ENCODE data around the gene DCAF17. TPM values are rescaled to one million over a fixed set of nuclear protein-coding genes. Genes with fewer than 3 reads are reported as not detected.

DCAF17 gene
- total and polyA plus RNA-seq, 7 donors = 1.8 to 27.5 (median 19.1) TPM

GRCh38 chr2:171483793-171484192 is 49.8 kb downstream of the DCAF17 start:
- no peak overlapping the region for H3K27ac ChIP-seq
- intact Hi-C loops (cut with DNase I) = no loop called here
- H3K4me3 ChIP-seq = no peak overlapping the region
- no peaks in the 10 kb centered on the region for H3K27me3 ChIP-seq
- no peak for TF ChIP-seq POLR2A (IDR thresholded peaks at IDR 0.05)
- no peak for TF ChIP-seq POLR2AphosphoS5 (IDR thresholded peaks at IDR 0.05)
- TF ChIP-seq EP300 (IDR thresholded peaks at IDR 0.05) = no peak
- no peak for TF ChIP-seq CTCF (IDR thresholded peaks at IDR 0.05)
- 84 to 89% methylated on average over 2 of the region's 2 CpGs for WGBS, 2 donors
- H3K36me3 ChIP-seq = peaks cover 0 to 27% (median 0%) of the 10 kb centered on the region in 4 donors
- no peaks in the 10 kb centered on the region for H3K9me3 ChIP-seq
- DNase-seq = no peak
- peaks cover 0 to 13% (median 3%) of the 10 kb centered on the region in 4 donors for H3K4me1 ChIP-seq

DNA sequence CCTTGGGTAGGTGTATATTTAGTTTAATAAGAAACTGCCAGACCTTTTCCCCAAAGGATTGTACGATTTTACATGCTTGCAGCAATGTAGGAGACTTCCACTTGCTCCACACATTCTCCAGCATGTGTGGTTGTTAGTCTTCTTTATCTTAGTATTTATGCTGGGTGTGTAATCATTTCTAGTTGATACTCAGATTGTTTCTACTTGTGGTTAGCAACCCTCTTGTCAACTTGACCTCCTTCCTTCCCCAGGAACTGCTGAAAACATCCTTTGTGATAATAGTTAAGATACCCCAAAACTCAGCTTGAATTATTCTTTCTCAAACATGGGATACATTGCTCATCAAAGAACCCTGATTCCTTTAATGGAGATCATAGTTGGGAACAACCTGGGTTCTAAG is 51.1 kb downstream of the DCAF17 start:
- peaks cover 0 to 17% (median 0%) of the 10 kb centered on the region in 4 donors for H3K36me3 ChIP-seq
- H3K27me3 ChIP-seq = no peaks in the 10 kb centered on the region
- no peak overlapping the region for H3K27ac ChIP-seq
- no peak for DNase-seq
- WGBS, 2 donors = 42 to 82% methylated on average over 1 of the region's 1 CpG
- peaks cover 0 to 13% (median 3%) of the 10 kb centered on the region in 4 donors for H3K4me1 ChIP-seq
- no peaks in the 10 kb centered on the region for H3K9me3 ChIP-seq
- intact Hi-C loops (cut with DNase I) = no loop called here
- TF ChIP-seq POLR2A (IDR thresholded peaks at IDR 0.05) = no peak
- TF ChIP-seq EP300 (IDR thresholded peaks at IDR 0.05) = no peak
- no peak for TF ChIP-seq CTCF (IDR thresholded peaks at IDR 0.05)
- no peak for TF ChIP-seq POLR2AphosphoS5 (IDR thresholded peaks at IDR 0.05)
- H3K4me3 ChIP-seq = no peak overlapping the region

DNA sequence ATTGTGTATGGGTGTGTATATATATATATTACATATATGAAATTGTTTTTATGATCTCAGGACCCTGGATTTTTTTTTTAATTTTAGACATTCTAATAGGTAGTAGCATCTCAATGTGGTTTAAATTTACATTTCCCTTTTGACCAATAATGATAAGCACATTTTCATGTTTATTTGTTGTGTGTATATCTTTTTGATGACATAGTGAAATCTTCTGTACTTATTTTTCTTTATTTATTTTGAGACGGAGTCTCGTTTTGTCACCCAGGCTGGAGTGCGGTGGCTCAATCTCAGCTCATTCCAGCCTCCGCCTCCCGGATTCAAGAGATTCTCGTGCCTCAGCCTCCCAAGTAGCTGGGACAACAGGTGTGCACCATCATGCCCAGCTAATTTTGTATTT is 53.2 kb downstream of the DCAF17 start:
- WGBS, 2 donors = 96 to 98% methylated on average over 6 of the region's 6 CpGs
- Histone ChIP-seq H3K27ac (no peak overlapping the region), H3K4me3 (no peak overlapping the region), H3K36me3 (peaks cover 0 to 7% (median 0%) of the 10 kb centered on the region in 4 donors), H3K27me3 (no peaks in the 10 kb centered on the region), H3K9me3 (no peaks in the 10 kb centered on the region), H3K4me1 (peaks cover 0 to 8% (median 3%) of the 10 kb centered on the region in 4 donors)
- no peak for TF ChIP-seq POLR2AphosphoS5 (IDR thresholded peaks at IDR 0.05)
- no peak for TF ChIP-seq POLR2A (IDR thresholded peaks at IDR 0.05)
- TF ChIP-seq EP300 (IDR thresholded peaks at IDR 0.05) = no peak
- TF ChIP-seq CTCF (IDR thresholded peaks at IDR 0.05) = no peak
- DNase-seq = no peak
- intact Hi-C loops (cut with DNase I) = no loop called here

DNA sequence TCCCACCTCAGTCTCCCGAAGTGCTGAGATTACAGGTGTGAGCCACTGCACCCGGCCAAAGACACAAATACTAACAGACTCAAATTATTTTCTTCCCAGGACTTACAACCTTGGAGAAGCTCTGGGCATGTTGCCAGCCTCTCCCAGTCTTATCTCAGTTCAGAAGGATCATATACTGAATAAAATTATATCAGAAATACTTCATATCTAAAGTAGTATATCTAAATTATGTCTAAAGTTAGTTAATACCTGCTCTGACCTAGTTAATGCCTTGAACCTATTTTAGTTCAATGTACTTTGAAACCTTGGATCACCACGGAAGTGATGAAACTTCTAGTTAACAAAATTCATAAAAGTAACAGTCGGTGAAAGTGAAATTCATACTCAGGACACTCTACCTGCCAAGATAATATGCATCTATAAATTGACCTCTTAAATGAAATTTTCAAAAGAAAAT is 53.8 kb downstream of the DCAF17 start:
- no peaks in the 10 kb centered on the region for H3K9me3 ChIP-seq
- no peaks in the 10 kb centered on the region for H3K27me3 ChIP-seq
- 20 to 84% methylated on average over 4 of the region's 4 CpGs for WGBS, 2 donors
- peaks cover 0 to 3% (median 1%) of the 10 kb centered on the region in 4 donors for H3K4me1 ChIP-seq
- DNase-seq = no peak
- no peak overlapping the region for H3K4me3 ChIP-seq
- peaks cover 0 to 5% (median 0%) of the 10 kb centered on the region in 4 donors for H3K36me3 ChIP-seq
- intact Hi-C loops (cut with DNase I) = no loop called here
- TF ChIP-seq POLR2A (IDR thresholded peaks at IDR 0.05) (no peak), EP300 (IDR thresholded peaks at IDR 0.05) (no peak), POLR2AphosphoS5 (IDR thresholded peaks at IDR 0.05) (no peak), CTCF (IDR thresholded peaks at IDR 0.05) (no peak)
- H3K27ac ChIP-seq = no peak overlapping the region

GRCh38 chr2:171490577-171490976 is 56.6 kb downstream of the DCAF17 start:
- no peaks in the 10 kb centered on the region for H3K36me3 ChIP-seq
- 20 to 75% methylated on average over 2 of the region's 2 CpGs for WGBS, 2 donors
- no peak overlapping the region for H3K4me3 ChIP-seq
- TF ChIP-seq CTCF (IDR thresholded peaks at IDR 0.05) (no peak), POLR2A (IDR thresholded peaks at IDR 0.05) (no peak), EP300 (IDR thresholded peaks at IDR 0.05) (no peak), POLR2AphosphoS5 (IDR thresholded peaks at IDR 0.05) (no peak)
- no peaks in the 10 kb centered on the region for H3K4me1 ChIP-seq
- no peak for DNase-seq
- H3K9me3 ChIP-seq = no peaks in the 10 kb centered on the region
- intact Hi-C loops (cut with DNase I) = no loop called here
- no peaks in the 10 kb centered on the region for H3K27me3 ChIP-seq
- no peak overlapping the region for H3K27ac ChIP-seq

All from sigmoid colon (tissue), 7 donors.